Panc1 (cell line): ENCODE data around the gene CRMP1. TPM values are rescaled to one million over a fixed set of nuclear protein-coding genes. Genes with fewer than 3 reads are reported as not detected.

ENCODE experiments used
- ATAC-seq: fragments of 200-7000 bp; cut with Tn5 transposase; 2 replicates; pipeline ENCODE4 v1.9.1; 2020; ENCODE audit warnings: mild to moderate bottlenecking, moderate library complexity
- BruUV-seq: library from RNA; stranded (reverse); fragments of 400-500 nt; replicated peaks from 2 replicates; lab custom pipeline; 2021; lab: Mats Ljungman, UMichigan
- CTCF ChIA-PET: fragments of 300-600 bp; sonication (Branson Sonifier 250); formaldehyde crosslinking; loops from one replicate; lab custom pipeline; 2022; ENCODE audit warnings: antibody characterized with exemption; lab: Charles Lee
- POLR2A ChIA-PET: fragments of 300-600 bp; sonication (Branson Sonifier 250); formaldehyde crosslinking; loops from one replicate; lab custom pipeline; 2022; ENCODE audit warnings: antibody characterized with exemption; lab: Charles Lee
- DNase-seq: peaks from one replicate; pipeline ENCODE4 v3.0.0-alpha.2; 2010; ENCODE audit warnings: low read depth, low spot score
- H3K27ac ChIP-seq: 2 replicates; pipeline ENCODE4 v1.5.1; 2011; ENCODE audit warnings: mild to moderate bottlenecking, low read length, inconsistent platforms
- H3K27me3 ChIP-seq: fragments of 200-500 bp; sonication (Bioruptor generic); 2 replicates; pipeline ENCODE4 v1.6.0; 2014; ENCODE audit warnings: low read length, inconsistent platforms; ENCODE audit not compliant: control insufficient read depth, insufficient read depth
- H3K36me3 ChIP-seq: fragments of 200-500 bp; sonication (Bioruptor generic); 2 replicates; pipeline ENCODE4 v1.5.1; 2014; ENCODE audit warnings: inconsistent platforms, mild to moderate bottlenecking, low read length, moderate library complexity; ENCODE audit not compliant: control insufficient read depth, insufficient read depth
- H3K4me1 ChIP-seq: 2 replicates; pipeline ENCODE4 v1.5.1; 2011; ENCODE audit warnings: inconsistent platforms, mild to moderate bottlenecking, low read length, moderate library complexity; ENCODE audit not compliant: control insufficient read depth, insufficient read depth
- H3K4me3 ChIP-seq, 2 experiments: 2 replicates each; pipeline ENCODE4 v1.5.1; 2011 to 2012; ENCODE audit warnings: low read depth in 2 of 2, low read length in 2 of 2, mild to moderate bottlenecking in 2 of 2, inconsistent platforms in 1 of 2, moderate library complexity in 1 of 2
- H3K9me3 ChIP-seq: fragments of 200-500 bp; sonication (Bioruptor generic); 2 replicates; pipeline ENCODE4 v1.5.1; 2014; ENCODE audit warnings: low read depth, mild to moderate bottlenecking, inconsistent platforms, low read length, moderate library complexity; ENCODE audit not compliant: control insufficient read depth, insufficient read depth
- CTCF ChIP-seq: fragments of 450-650 bp; IDR thresholded peaks from 2 replicates; pipeline ENCODE4 v1.5.1; 2017; ENCODE audit warnings: mild to moderate bottlenecking
- POLR2AphosphoS5 ChIP-seq: IDR thresholded peaks from 2 replicates; pipeline ENCODE4 v1.6.1; 2012; ENCODE audit warnings: mild to moderate bottlenecking, low read depth, low read length, moderate library complexity
- SIN3A ChIP-seq: IDR thresholded peaks from 2 replicates; pipeline ENCODE4 v1.6.1; 2012; ENCODE audit warnings: low read depth, mild to moderate bottlenecking, low read length, moderate library complexity, borderline replicate concordance; ENCODE audit not compliant: insufficient read depth
- TCF7L2 ChIP-seq: IDR thresholded peaks from 2 replicates; pipeline ENCODE4 v1.6.1; 2011; ENCODE audit warnings: mild to moderate bottlenecking, low read depth, low read length, inconsistent platforms
- in situ Hi-C: cut with HindIII; loops from 2 replicates; pipeline ENCODE4 v1.10.0; 2016; ENCODE audit warnings: low sequenced_read_pairs, low pct_unique_long_range_greater_than_20kb
- intact Hi-C: fragments of 100-400 bp; cut with micrococcal nuclease; formaldehyde crosslinking; loops from one replicate; pipeline ENCODE4 v1.10.0; 2022; ENCODE audit not compliant: unreplicated experiment
- total RNA-seq: library from RNA; stranded (reverse); gene quantifications from one replicate; pipeline ENCODE4 v1.2.1, GENCODE V29; 2021; ENCODE audit not compliant: unreplicated experiment
- TF ChIP-seq, protein P1 (sequence below), 2 experiments: IDR thresholded peaks; 2 replicates each; pipeline ENCODE4 v1.6.1; 2011 to 2012; ENCODE audit warnings: low read depth in 2 of 2, control low read depth in 1 of 2, low read length in 1 of 2, mild to moderate bottlenecking in 1 of 2, moderate library complexity in 1 of 2; ENCODE audit not compliant: insufficient read depth in 1 of 2

CRMP1 gene
- total RNA-seq, 1 experiment from 2014 or later = 0.28 TPM

GRCh38 chr4:5930456-5930855 lies 37.6 kb upstream of the CRMP1 start:
- TF ChIP-seq CTCF = no peak
- TF ChIP-seq, protein P1, sequence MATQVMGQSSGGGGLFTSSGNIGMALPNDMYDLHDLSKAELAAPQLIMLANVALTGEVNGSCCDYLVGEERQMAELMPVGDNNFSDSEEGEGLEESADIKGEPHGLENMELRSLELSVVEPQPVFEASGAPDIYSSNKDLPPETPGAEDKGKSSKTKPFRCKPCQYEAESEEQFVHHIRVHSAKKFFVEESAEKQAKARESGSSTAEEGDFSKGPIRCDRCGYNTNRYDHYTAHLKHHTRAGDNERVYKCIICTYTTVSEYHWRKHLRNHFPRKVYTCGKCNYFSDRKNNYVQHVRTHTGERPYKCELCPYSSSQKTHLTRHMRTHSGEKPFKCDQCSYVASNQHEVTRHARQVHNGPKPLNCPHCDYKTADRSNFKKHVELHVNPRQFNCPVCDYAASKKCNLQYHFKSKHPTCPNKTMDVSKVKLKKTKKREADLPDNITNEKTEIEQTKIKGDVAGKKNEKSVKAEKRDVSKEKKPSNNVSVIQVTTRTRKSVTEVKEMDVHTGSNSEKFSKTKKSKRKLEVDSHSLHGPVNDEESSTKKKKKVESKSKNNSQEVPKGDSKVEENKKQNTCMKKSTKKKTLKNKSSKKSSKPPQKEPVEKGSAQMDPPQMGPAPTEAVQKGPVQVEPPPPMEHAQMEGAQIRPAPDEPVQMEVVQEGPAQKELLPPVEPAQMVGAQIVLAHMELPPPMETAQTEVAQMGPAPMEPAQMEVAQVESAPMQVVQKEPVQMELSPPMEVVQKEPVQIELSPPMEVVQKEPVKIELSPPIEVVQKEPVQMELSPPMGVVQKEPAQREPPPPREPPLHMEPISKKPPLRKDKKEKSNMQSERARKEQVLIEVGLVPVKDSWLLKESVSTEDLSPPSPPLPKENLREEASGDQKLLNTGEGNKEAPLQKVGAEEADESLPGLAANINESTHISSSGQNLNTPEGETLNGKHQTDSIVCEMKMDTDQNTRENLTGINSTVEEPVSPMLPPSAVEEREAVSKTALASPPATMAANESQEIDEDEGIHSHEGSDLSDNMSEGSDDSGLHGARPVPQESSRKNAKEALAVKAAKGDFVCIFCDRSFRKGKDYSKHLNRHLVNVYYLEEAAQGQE (IDR thresholded peaks at IDR 0.05; ENCODE audit: insufficient read depth in 1 of 2, low read depth in 2 of 2, low read length in 1 of 2) = no peak
- TF ChIP-seq POLR2AphosphoS5 = no peak
- no peak for TF ChIP-seq TCF7L2
- TF ChIP-seq SIN3A = no peak
- no peaks in the 10 kb centered on the region for H3K4me1 ChIP-seq
- no peaks in the 10 kb centered on the region; the same call in 1 of the 2 replicates for H3K27me3 ChIP-seq
- DNase-seq (no peak), ATAC-seq (no peak)
- no peaks in the 10 kb centered on the region for H3K36me3 ChIP-seq
- H3K4me3 ChIP-seq = no peak overlapping the region
- in situ Hi-C loops = no loop called here
- ChIA-PET CTCF (no interaction called here), POLR2A (no interaction called here)
- no peaks in the 10 kb centered on the region for H3K9me3 ChIP-seq
- no TSS peak for BruUV-seq
- intact Hi-C loops = no loop called here
- H3K27ac ChIP-seq = no peak overlapping the region

GRCh38 chr4:5928844-5929420 lies 36.0 kb upstream of the CRMP1 start:
- H3K9me3 ChIP-seq = no peaks in the 10 kb centered on the region
- H3K4me3 ChIP-seq = no peak overlapping the region
- DNase-seq (no peak), ATAC-seq (no peak)
- no peak overlapping the region for H3K27ac ChIP-seq
- no peaks in the 10 kb centered on the region for H3K4me1 ChIP-seq
- ChIA-PET POLR2A (no interaction called here), CTCF (no interaction called here)
- intact Hi-C loops = no loop called here
- no peak for TF ChIP-seq POLR2AphosphoS5
- TF ChIP-seq, protein P1 (IDR thresholded peaks at IDR 0.05; ENCODE audit: insufficient read depth in 1 of 2, low read depth in 2 of 2, low read length in 1 of 2) = no peak
- no peak for TF ChIP-seq CTCF
- no peak for TF ChIP-seq TCF7L2
- TF ChIP-seq SIN3A = no peak
- no TSS peak for BruUV-seq
- H3K27me3 ChIP-seq = no peaks in the 10 kb centered on the region; the same call in 1 of the 2 replicates
- H3K36me3 ChIP-seq = no peaks in the 10 kb centered on the region
- in situ Hi-C loops = no loop called here
